HCT116 (cell line): ENCODE data around the gene DCTN4. TPM values are rescaled to one million over a fixed set of nuclear protein-coding genes. Genes with fewer than 3 reads are reported as not detected.

Experiments
- CBX3 ChIP-seq: IDR thresholded peaks from 2 replicates; pipeline ENCODE4 v1.6.1; 2012; ENCODE audit warnings: low read depth
- CTCF ChIP-seq, 3 experiments: fragments of 200-600 bp in 1 of 3; sonication (generic) in 1 of 3; IDR thresholded peaks in 2 of 3; conservative IDR thresholded peaks in 1 of 3; 2 replicates each; pipeline ENCODE4 v1.5.1; 2012 to 2017; ENCODE audit warnings: low read depth in 2 of 3, low read length in 2 of 3, antibody characterized with exemption in 1 of 3, borderline replicate concordance in 1 of 3, control low read depth in 1 of 3, mild to moderate bottlenecking in 1 of 3, mixed read lengths in 1 of 3, mixed run types in 1 of 3, moderate library complexity in 1 of 3; ENCODE audit not compliant: insufficient read depth in 1 of 3
- EZH2 ChIP-seq: fragments of 200-600 bp; sonication (generic); IDR thresholded peaks from 2 replicates; pipeline ENCODE4 v1.6.1; 2017; ENCODE audit warnings: antibody characterized with exemption, mixed run types
- POLR2A ChIP-seq: IDR thresholded peaks from 2 replicates; pipeline ENCODE4 v1.7.0; 2011; ENCODE audit warnings: borderline replicate concordance; ENCODE audit not compliant: insufficient read depth, insufficient read length; ENCODE audit errors: extremely low read depth
- REST ChIP-seq: IDR thresholded peaks from 2 replicates; pipeline ENCODE4 v1.6.1; 2012; ENCODE audit warnings: low read depth
- ZBTB33 ChIP-seq: IDR thresholded peaks from 2 replicates; pipeline ENCODE4 v1.6.1; 2011; ENCODE audit warnings: mild to moderate bottlenecking, low read length, moderate library complexity; ENCODE audit not compliant: insufficient replicate concordance; ENCODE audit errors: extremely low read depth
- total RNA-seq: library from RNA; stranded (reverse); gene quantifications from one replicate; pipeline ENCODE4 v1.2.1, GENCODE V29; 2021; ENCODE audit not compliant: unreplicated experiment

Gene DCTN4
- total RNA-seq, 1 experiment from 2014 or later = 78.8 TPM

GRCh38 chr5:150782850-150783249 is 24.0 kb upstream of the DCTN4 start (continued):
- no peak for TF ChIP-seq REST
- TF ChIP-seq CBX3 = no peak
- no peak for TF ChIP-seq CTCF (IDR thresholded peaks at IDR 0.05 in 2 of 3, conservative IDR thresholded peaks at IDR 0.05 in 1 of 3; ENCODE audit: borderline replicate concordance in 1 of 3, insufficient read depth in 1 of 3, low read depth in 2 of 3, low read length in 2 of 3)
- no peak for TF ChIP-seq ZBTB33
- TF ChIP-seq EZH2 = no peak
- TF ChIP-seq POLR2A = no peak
- TF ChIP-seq, all 23 proteins: peak for 0
